ENCODE data around the gene ACOT11. TPM values are rescaled to one million over a fixed set of nuclear protein-coding genes. Genes with fewer than 3 reads are reported as not detected.

The ACOT11 gene
- total and polyA plus RNA-seq, 2 of the 4 experiments (the other 2 are of a cell fraction), result 2.5 to 2.7 TPM

GRCh38 chr1:54597455-54598030 is 49.5 kb downstream of the ACOT11 start:
- Histone ChIP-seq H3K23ac (ENCODE audit: low read depth, low read length) (no peak overlapping the region), H3K56ac (ENCODE audit: extremely low read depth, insufficient read depth, low read length) (no peak overlapping the region), H3K9ac (ENCODE audit: low read depth, low read length) (no peak overlapping the region), H3K9me1 (ENCODE audit: insufficient read depth, low read length) (0 out of 2 replicates have a peak, but pooled peaks cover 3% of the 10 kb centered on the region), H3K4ac (ENCODE audit: low read depth, low read length) (no peak overlapping the region), H3K27me3 (ENCODE audit: control insufficient read depth, insufficient read depth, low read length) (no peaks in the 10 kb centered on the region), H2AFZ (replicated peaks; ENCODE audit: low read length, poor library complexity) (no peak overlapping the region), H4K5ac (ENCODE audit: low read depth, low read length) (no peak overlapping the region), H4K20me1 (ENCODE audit: insufficient read depth, low read length) (no peaks in the 10 kb centered on the region), H3K18ac (ENCODE audit: low read depth, low read length) (no peak overlapping the region), H2AK5ac (ENCODE audit: low read depth, low read length) (no peak overlapping the region), H3K4me1 (ENCODE audit: control insufficient read depth, insufficient read depth, low read length) (no peaks in the 10 kb centered on the region), H3K36me3 (ENCODE audit: control insufficient read depth, insufficient read depth, low read length) (no peaks in the 10 kb centered on the region), H4K8ac (ENCODE audit: low read depth in 2 of 2, low read length in 2 of 2) (no peak overlapping the region), H3K9me3 (ENCODE audit: control insufficient read depth, insufficient read depth, low read length) (no peaks in the 10 kb centered on the region), H3K4me2 (ENCODE audit: low read depth, low read length) (no peak overlapping the region), H2AK9ac (replicated peaks; ENCODE audit: low read depth, low read length, poor library complexity) (no peak overlapping the region), H4K91ac (ENCODE audit: insufficient read depth, low read depth, low read length) (no peak overlapping the region), H3K14ac (replicated peaks; ENCODE audit: low read depth, low read length) (no peak overlapping the region), H3K79me1 (ENCODE audit: low read depth in 1 of 2, low read length in 2 of 2) (no peaks in the 10 kb centered on the region), H2BK15ac (ENCODE audit: low read depth, low read length) (no peak overlapping the region), H3K4me3 (ENCODE audit: insufficient read depth, low read depth, low read length) (no peak overlapping the region), H2BK5ac (ENCODE audit: low read depth, low read length, poor library complexity, severe bottlenecking) (no peak overlapping the region), H2BK120ac (ENCODE audit: low read depth, low read length) (no peak overlapping the region), H2BK20ac (ENCODE audit: low read depth, low read length) (no peak overlapping the region), H3K27ac (ENCODE audit: insufficient read depth, low read length) (no peak overlapping the region)
- no CpG with 5 or more reads among the region's 3 CpGs for WGBS, 2 experiments (ENCODE audit: extremely low coverage in 2 of 2, insufficient read length in 1 of 2)
- dilution Hi-C loops (cut with HindIII; ENCODE audit: low sequenced_read_pairs, unreplicated experiment), result no loop called here
- BruUV-seq (replicated peaks), result no TSS peak
- ATAC-seq (ENCODE audit: low read depth) (no peak), DNase-seq (no peak)
- ChIA-PET POLR2A (ENCODE audit: unreplicated experiment) (no interaction called here), CTCF (no interaction called here)
- in situ Hi-C loops (cut with MboI; ENCODE audit: low sequenced_read_pairs), result no loop called here
- intact Hi-C loops (cut with micrococcal nuclease), result no loop called here
- TF ChIP-seq RAD21 (IDR thresholded peaks at IDR 0.05; ENCODE audit: low read length), result no peak
